Measurements from ENCODE around the gene WNT3A.
A peak's percentile ranks its signal among the peaks of the same experiment; 100 is the strongest.

The WNT3A gene

GRCh38 chr1:227999056-227999930 is 7.5 kb upstream of the WNT3A start:
- peak; percentile 68 for DNase-seq (ENCODE audit: low spot score)

GRCh38 chr1:228000416-228000815 is 6.4 kb upstream of the WNT3A start:
- DNase-seq (ENCODE audit: low spot score): no peak

GRCh38 chr1:228000836-228001563 is 5.8 kb upstream of the WNT3A start:
- no peak for DNase-seq (ENCODE audit: low spot score)

GRCh38 chr1:228001738-228002535 is 4.9 kb upstream of the WNT3A start:
- no peak for DNase-seq (ENCODE audit: low spot score)

GRCh38 chr1:228002792-228003191 is 4.0 kb upstream of the WNT3A start:
- DNase-seq (ENCODE audit: low spot score): no peak

GRCh38 chr1:228003461-228004330 is 3.1 kb upstream of the WNT3A start:
- DNase-seq (ENCODE audit: low spot score): no peak

- DNase-seq (ENCODE audit: low spot score): no peak
These were observed 2.4 kb upstream of the WNT3A start for GRCh38 chr1:228004331-228004855.

- no peak for DNase-seq (ENCODE audit: low spot score)
These were observed 1.8 kb upstream of the WNT3A start for GRCh38 chr1:228004856-228005462.

GRCh38 chr1:228005511-228006033 is 1.2 kb upstream of the WNT3A start:
- DNase-seq (ENCODE audit: low spot score): no peak

- DNase-seq (ENCODE audit: low spot score): no peak
These were observed 588 bp upstream of the WNT3A start for GRCh38 chr1:228006034-228006785.

GRCh38 chr1:228007049-228007800 is 427 bp downstream of the WNT3A start:
- DNase-seq (ENCODE audit: low spot score): no peak

GRCh38 chr1:228007801-228008341 is 1.1 kb downstream of the WNT3A start:
- DNase-seq (ENCODE audit: low spot score): no peak

- DNase-seq (ENCODE audit: low spot score): no peak
These were observed 1.8 kb downstream of the WNT3A start for GRCh38 chr1:228008391-228009115.

GRCh38 chr1:228009116-228009827 is 2.5 kb downstream of the WNT3A start:
- no peak for DNase-seq (ENCODE audit: low spot score)

- DNase-seq (ENCODE audit: low spot score): no peak
These were observed 3.3 kb downstream of the WNT3A start for GRCh38 chr1:228009828-228010775.

- DNase-seq (ENCODE audit: low spot score): no peak
These were observed 4.1 kb downstream of the WNT3A start for GRCh38 chr1:228010921-228011320.
